Vagina (tissue), 2 donors: Measurements from ENCODE around the gene PPP5C. TPM values are rescaled to one million over a fixed set of nuclear protein-coding genes. Genes with fewer than 3 reads are reported as not detected.

ENCODE experiments used
- DNase-seq, 2 donors: peaks; one replicate each; pipeline ENCODE4 v3.0.0-alpha.2; 2017; ENCODE audit errors: extremely low spot score in 2 of 2
- H3K27ac ChIP-seq: fragments of 200-600 bp; sonication (generic); one replicate; pipeline ENCODE4 v1.5.1; 2019
- H3K27me3 ChIP-seq: fragments of 200-600 bp; sonication (generic); one replicate; pipeline ENCODE4 v1.5.1; 2019
- H3K36me3 ChIP-seq, 2 donors: fragments of 200-600 bp; sonication (generic); one replicate each; pipeline ENCODE4 v1.5.1; 2017 to 2019
- H3K4me1 ChIP-seq: fragments of 200-600 bp; sonication (generic); one replicate; pipeline ENCODE4 v1.5.1; 2019
- H3K4me3 ChIP-seq, 2 donors: fragments of 200-600 bp; sonication (generic); 1 replicate in 1 of 2; 2 replicates in 1 of 2; pipeline ENCODE4 v1.5.1; 2016 to 2019
- H3K9me3 ChIP-seq: fragments of 200-600 bp; sonication (generic); one replicate; pipeline ENCODE4 v1.5.1; 2019
- POLR2A ChIP-seq, 2 donors: fragments of 450-650 bp; IDR thresholded peaks; one replicate each; pipeline ENCODE4 v1.6.1; 2017; ENCODE audit warnings: antibody characterized with exemption in 2 of 2, mild to moderate bottlenecking in 2 of 2, moderate library complexity in 2 of 2
- POLR2AphosphoS5 ChIP-seq, 2 donors: sonication (generic); formaldehyde crosslinking; IDR thresholded peaks; one replicate each; pipeline ENCODE4 v1.9.0; 2017; ENCODE audit warnings: antibody characterized with exemption in 2 of 2, mild to moderate bottlenecking in 2 of 2, low read depth in 1 of 2; ENCODE audit not compliant: insufficient read depth in 1 of 2
- intact Hi-C: fragments of 100-400 bp; cut with DNase I; formaldehyde crosslinking; loops from one replicate; pipeline ENCODE4 v1.15.1; 2023
- total RNA-seq: library from RNA; depleted of rRNA; stranded (reverse); fragments of >200 nt; gene quantifications from one replicate; pipeline ENCODE4 v1.2.3, GENCODE V29; 2016
- TF ChIP-seq, protein P1 (sequence below), 3 experiments: fragments of 450-650 bp in 2 of 3; fragments of 200-600 bp in 1 of 3; sonication (generic) in 1 of 3; IDR thresholded peaks; one replicate each; pipeline ENCODE4 v1.5.1; 2017 to 2019; ENCODE audit warnings: antibody characterized with exemption in 3 of 3, mild to moderate bottlenecking in 2 of 3, moderate library complexity in 2 of 3

Gene PPP5C
- total RNA-seq, 1 donor from 2014 or later = 60.4 TPM

DNA sequence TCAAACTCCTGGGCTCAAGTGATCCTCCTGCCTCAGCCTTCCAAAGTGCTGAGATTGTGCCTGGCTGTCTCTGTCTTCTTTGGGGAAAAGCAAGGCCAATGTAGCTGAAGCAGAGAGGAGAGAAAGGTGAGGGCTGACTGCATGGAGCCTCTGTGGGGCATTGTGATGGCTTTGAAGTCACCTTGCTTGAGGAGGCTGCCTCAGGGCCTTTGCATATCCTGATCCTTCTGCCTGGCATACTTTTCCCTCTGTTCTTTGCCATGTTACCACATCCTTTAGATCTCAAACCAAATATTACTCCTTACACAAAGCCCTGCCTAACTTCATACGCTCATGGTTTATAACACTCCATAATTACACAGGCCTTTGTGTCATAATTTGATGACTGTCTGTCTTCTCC, 9.4 kb upstream of the PPP5C start:
- TF ChIP-seq POLR2A (IDR thresholded peaks at IDR 0.05) (no peak), POLR2AphosphoS5 (IDR thresholded peaks at IDR 0.05; ENCODE audit: insufficient read depth in 1 of 2, low read depth in 1 of 2) (no peak)
- TF ChIP-seq, protein P1, sequence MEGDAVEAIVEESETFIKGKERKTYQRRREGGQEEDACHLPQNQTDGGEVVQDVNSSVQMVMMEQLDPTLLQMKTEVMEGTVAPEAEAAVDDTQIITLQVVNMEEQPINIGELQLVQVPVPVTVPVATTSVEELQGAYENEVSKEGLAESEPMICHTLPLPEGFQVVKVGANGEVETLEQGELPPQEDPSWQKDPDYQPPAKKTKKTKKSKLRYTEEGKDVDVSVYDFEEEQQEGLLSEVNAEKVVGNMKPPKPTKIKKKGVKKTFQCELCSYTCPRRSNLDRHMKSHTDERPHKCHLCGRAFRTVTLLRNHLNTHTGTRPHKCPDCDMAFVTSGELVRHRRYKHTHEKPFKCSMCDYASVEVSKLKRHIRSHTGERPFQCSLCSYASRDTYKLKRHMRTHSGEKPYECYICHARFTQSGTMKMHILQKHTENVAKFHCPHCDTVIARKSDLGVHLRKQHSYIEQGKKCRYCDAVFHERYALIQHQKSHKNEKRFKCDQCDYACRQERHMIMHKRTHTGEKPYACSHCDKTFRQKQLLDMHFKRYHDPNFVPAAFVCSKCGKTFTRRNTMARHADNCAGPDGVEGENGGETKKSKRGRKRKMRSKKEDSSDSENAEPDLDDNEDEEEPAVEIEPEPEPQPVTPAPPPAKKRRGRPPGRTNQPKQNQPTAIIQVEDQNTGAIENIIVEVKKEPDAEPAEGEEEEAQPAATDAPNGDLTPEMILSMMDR (IDR thresholded peaks at IDR 0.05) = no peak

DNA sequence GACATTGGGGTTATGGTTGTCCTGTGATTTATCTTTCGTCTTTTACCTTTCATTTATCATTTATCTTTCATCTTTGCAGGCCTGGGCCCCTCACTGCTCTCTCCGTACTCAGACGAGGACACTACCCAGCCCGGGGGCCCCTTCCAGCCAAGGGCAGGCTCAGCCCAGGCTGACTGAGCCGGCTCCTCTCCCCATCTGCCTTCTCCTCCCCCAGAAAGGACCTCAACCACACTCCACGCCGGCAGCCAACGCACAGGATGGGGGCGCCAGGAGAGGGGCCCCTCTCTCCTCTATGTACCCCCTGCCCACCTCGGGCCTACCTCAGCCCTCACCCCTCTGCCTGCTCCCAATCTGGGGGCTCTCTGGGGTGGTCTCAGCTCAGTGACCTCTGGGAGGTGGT, 7.4 kb upstream of the PPP5C start:
- Histone ChIP-seq H3K9me3 (no peaks in the 10 kb centered on the region), H3K27ac (no peak overlapping the region), H3K4me3 (no peak overlapping the region), H3K36me3 (peaks cover 0 to 38% of the 10 kb centered on the region in 2 donors), H3K27me3 (no peaks in the 10 kb centered on the region), H3K4me1 (no peaks in the 10 kb centered on the region)
- TF ChIP-seq POLR2A (IDR thresholded peaks at IDR 0.05) = no peak
- TF ChIP-seq POLR2AphosphoS5 (IDR thresholded peaks at IDR 0.05; ENCODE audit: insufficient read depth in 1 of 2, low read depth in 1 of 2) = no peak
- TF ChIP-seq, protein P1 (IDR thresholded peaks at IDR 0.05) = no peak
- no peak for DNase-seq
- intact Hi-C loops = no loop called here

More for the DNA sequence above, 9.4 kb upstream of the PPP5C start:
- no peaks in the 10 kb centered on the region for H3K27me3 ChIP-seq
- no peaks in the 10 kb centered on the region for H3K4me1 ChIP-seq
- H3K27ac ChIP-seq = no peak overlapping the region
- H3K9me3 ChIP-seq = no peaks in the 10 kb centered on the region
- no peak overlapping the region for H3K4me3 ChIP-seq
- no peak for DNase-seq
- intact Hi-C loops = no loop called here
- peaks cover 0 to 38% of the 10 kb centered on the region in 2 donors for H3K36me3 ChIP-seq

DNA sequence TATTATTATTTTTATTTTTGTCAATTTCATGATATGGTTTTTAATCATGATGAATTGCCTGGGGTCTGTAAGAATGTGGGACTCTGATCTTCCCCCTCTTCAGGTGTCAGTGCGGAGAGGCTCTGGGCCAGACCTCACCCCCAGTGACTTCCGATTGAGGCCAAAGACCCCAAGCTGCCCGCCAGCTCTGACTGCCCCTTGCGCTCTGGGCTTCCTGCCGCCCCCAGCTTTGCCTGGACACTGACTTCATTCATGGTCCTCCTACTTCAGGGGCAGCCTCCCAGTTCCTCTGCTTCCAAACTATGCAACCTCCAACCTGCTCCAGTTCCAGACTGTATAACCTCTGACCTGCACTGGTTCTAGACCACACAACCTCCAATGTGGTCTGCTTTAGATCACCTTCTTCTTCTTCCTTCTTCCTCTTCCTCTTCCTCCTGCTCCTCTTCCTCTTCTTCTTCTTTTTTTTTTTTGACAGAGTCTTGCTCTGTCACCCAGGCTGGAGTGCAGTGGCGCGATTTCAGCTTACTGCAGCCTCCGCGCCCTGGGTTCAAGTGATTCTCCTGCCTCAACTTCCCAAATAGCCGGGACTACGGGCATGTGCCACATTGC, 6.7 kb upstream of the PPP5C start:
- TF ChIP-seq, protein P1 (IDR thresholded peaks at IDR 0.05) = no peak
- TF ChIP-seq POLR2AphosphoS5 (IDR thresholded peaks at IDR 0.05; ENCODE audit: insufficient read depth in 1 of 2, low read depth in 1 of 2) (no peak), POLR2A (IDR thresholded peaks at IDR 0.05) (no peak)
- peaks cover 0 to 32% of the 10 kb centered on the region in 2 donors for H3K36me3 ChIP-seq
- intact Hi-C loops = no loop called here
- no peaks in the 10 kb centered on the region for H3K27me3 ChIP-seq
- no peaks in the 10 kb centered on the region for H3K4me1 ChIP-seq
- no peak for DNase-seq
- no peak overlapping the region for H3K4me3 ChIP-seq
- H3K27ac ChIP-seq = no peak overlapping the region
- H3K9me3 ChIP-seq = no peaks in the 10 kb centered on the region

DNA sequence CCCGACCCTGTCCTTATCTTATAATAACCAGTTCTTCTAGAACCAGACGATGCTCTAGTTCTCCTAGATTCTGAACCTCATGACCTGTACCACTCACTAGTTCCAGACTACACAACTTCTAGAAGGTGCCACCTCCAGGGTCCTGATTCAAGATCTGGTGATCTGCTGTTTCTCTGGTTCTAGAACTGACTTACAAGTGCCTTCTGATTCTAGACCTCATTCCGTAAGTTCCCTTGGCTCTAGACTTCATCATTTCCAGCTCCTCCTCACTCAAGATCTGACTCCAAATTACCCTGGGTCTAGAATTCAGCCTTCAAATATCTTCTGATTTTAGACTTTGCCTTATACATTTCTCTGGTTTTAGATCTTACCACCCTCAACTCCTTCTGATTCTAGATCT, 5.0 kb upstream of the PPP5C start:
- no peaks in the 10 kb centered on the region for H3K9me3 ChIP-seq
- no peak for TF ChIP-seq POLR2A (IDR thresholded peaks at IDR 0.05)
- TF ChIP-seq POLR2AphosphoS5 (IDR thresholded peaks at IDR 0.05; ENCODE audit: insufficient read depth in 1 of 2, low read depth in 1 of 2) = no peak
- TF ChIP-seq, protein P1 (IDR thresholded peaks at IDR 0.05) = no peak
- peaks cover 0 to 18% of the 10 kb centered on the region in 2 donors for H3K36me3 ChIP-seq
- no peak for DNase-seq
- H3K27ac ChIP-seq = no peak overlapping the region
- intact Hi-C loops = no loop called here
- H3K4me3 ChIP-seq = no peak overlapping the region
- no peaks in the 10 kb centered on the region for H3K27me3 ChIP-seq
- peaks cover 5% of the 10 kb centered on the region for H3K4me1 ChIP-seq

DNA sequence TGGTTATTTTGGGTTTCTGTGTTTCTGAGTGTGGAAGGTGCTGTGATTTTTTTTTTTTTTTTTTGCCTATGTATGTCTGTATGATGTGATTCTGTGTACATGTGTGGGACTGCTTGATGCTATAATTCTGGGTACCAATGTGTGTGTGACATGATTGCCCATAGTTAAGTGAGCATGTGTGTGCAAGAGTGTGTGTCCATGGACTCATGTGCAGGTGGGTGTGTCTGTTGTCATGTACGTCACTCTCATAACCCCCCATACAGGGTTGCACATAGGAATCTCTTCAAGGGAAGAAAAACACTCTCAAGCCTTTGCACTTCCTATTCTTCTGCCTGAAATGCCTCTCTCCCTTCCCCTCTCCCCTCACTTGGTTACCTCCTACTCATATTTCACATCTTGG, 2.5 kb upstream of the PPP5C start:
- TF ChIP-seq POLR2AphosphoS5 (IDR thresholded peaks at IDR 0.05; ENCODE audit: insufficient read depth in 1 of 2, low read depth in 1 of 2) = no peak
- TF ChIP-seq POLR2A (IDR thresholded peaks at IDR 0.05) = no peak
- TF ChIP-seq, protein P1 (IDR thresholded peaks at IDR 0.05) = no peak
- Histone ChIP-seq H3K4me1 (peaks cover 27% of the 10 kb centered on the region), H3K27me3 (no peaks in the 10 kb centered on the region), H3K27ac (no peak overlapping the region), H3K9me3 (no peaks in the 10 kb centered on the region), H3K36me3 (peaks cover 0 to 8% of the 10 kb centered on the region in 2 donors), H3K4me3 (no peak overlapping the region)
- DNase-seq = no peak
- intact Hi-C loops = no loop called here
